GM18520 (cell line): Measurements from ENCODE around the gene ZNF850.
"Not testable (repeated sequence)": the region's sequence is repeated elsewhere in the genome, so short reads cannot be mapped to it uniquely, and the experiment has no call there.

Source experiments
- ATAC-seq: cut with Tn5 transposase; IDR thresholded peaks from one replicate; pipeline ENCODE4 v1.9.1; 2021; ENCODE audit not compliant: unreplicated experiment

The ZNF850 gene

GRCh38 chr19:36772311-36773222 is at the start of gene ZNF850:
Gene ZNF850 (minus strand): TSS chr19:36772807. CDS start chr19:36762606, 10,201 bp downstream.
- peak; percentile 88 for ATAC-seq

- ATAC-seq: no peak
Observed at GRCh38 chr19:36821758-36822157, 49.2 kb upstream of the ZNF850 start.

GRCh38 chr19:36819130-36819630 is 46.6 kb upstream of the ZNF850 start:
- ATAC-seq: no peak

- no peak for ATAC-seq
Observed at GRCh38 chr19:36807029-36807428, 34.4 kb upstream of the ZNF850 start.

- no peak for ATAC-seq
Observed at GRCh38 chr19:36805364-36805763, 32.8 kb upstream of the ZNF850 start.

GRCh38 chr19:36797786-36798108 is 25.1 kb upstream of the ZNF850 start:
- ATAC-seq: no peak

GRCh38 chr19:36796714-36796992 is 24.0 kb upstream of the ZNF850 start:
- no peak for ATAC-seq

- not testable (repeated sequence) for ATAC-seq
Observed at GRCh38 chr19:36791420-36792141, 19.0 kb upstream of the ZNF850 start.

- ATAC-seq: no peak
Observed at GRCh38 chr19:36775768-36776167, 3.2 kb upstream of the ZNF850 start.

GRCh38 chr19:36773223-36773579 is 594 bp upstream of the ZNF850 start:
- ATAC-seq: no peak

- ATAC-seq: no peak
Observed at GRCh38 chr19:36771261-36772231, 1.1 kb downstream of the ZNF850 start.

GRCh38 chr19:36750066-36750691 is 22.4 kb downstream of the ZNF850 start:
- no peak for ATAC-seq

GRCh38 chr19:36749613-36750012 is 23.0 kb downstream of the ZNF850 start:
- ATAC-seq: not testable (repeated sequence)

GRCh38 chr19:36748431-36749275 is 24.0 kb downstream of the ZNF850 start:
- no peak for ATAC-seq

GRCh38 chr19:36747750-36748149 is 24.9 kb downstream of the ZNF850 start:
- ATAC-seq: no peak

- ATAC-seq: no peak
Observed at GRCh38 chr19:36745870-36746269, 26.7 kb downstream of the ZNF850 start.

- not testable (repeated sequence) for ATAC-seq
Observed at GRCh38 chr19:36736166-36736565, 36.4 kb downstream of the ZNF850 start.

GRCh38 chr19:36719687-36720556 is 52.7 kb downstream of the ZNF850 start:
- no peak for ATAC-seq

- no peak for ATAC-seq
Observed at GRCh38 chr19:36709423-36709822, 63.2 kb downstream of the ZNF850 start.
